ENCODE data around the gene LRMDA.

Gene LRMDA

DNA sequence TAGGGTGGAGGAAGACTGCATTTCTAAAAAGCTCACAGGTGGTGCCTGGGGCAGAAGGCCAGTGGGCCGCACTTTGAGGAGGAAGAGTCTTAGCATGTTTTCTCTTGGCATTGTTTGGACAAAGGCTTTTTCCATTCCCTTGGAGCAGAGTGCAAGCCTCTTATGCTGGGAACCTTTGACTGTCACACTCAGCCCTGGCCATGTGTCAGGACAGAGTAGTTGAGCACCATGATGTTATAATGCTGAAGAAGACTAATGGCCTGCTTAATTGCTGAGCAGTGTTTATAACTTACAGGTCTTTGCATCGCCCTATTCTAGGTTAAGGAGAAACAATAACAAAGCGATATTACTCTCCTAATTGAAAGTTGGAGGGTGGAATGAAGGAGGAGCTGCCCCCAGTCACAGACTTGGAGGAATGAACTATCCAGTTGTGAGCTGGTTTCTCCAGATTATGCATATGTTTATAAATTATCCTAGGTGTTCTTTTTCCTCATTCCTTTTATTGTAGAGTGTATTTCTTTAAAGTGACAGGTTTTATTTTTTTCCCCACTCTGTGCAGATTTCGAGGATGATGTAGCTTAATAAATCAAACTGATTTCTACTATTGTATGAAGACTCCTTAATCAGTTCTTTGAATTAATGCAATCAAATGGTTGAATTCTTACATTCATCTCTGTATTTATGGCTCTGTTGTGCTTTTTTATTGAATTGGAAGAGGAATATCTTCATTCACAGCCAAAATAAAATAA is 767.0 kb downstream of the LRMDA start:
- Mint-ChIP-seq H3K4me1 (peaks cover 45% of the 10 kb centered on the region), H3K36me3 (ENCODE audit: low read depth) (no peaks in the 10 kb centered on the region), H3K27me3 (ENCODE audit: low read depth) (no peaks in the 10 kb centered on the region), H3K27ac (peak overlapping the region; percentile 82 to 98 (median 91)), H3K4me3 (no peak overlapping the region), H3K9me3 (no peaks in the 10 kb centered on the region)
- TF ChIP-seq, protein P1, sequence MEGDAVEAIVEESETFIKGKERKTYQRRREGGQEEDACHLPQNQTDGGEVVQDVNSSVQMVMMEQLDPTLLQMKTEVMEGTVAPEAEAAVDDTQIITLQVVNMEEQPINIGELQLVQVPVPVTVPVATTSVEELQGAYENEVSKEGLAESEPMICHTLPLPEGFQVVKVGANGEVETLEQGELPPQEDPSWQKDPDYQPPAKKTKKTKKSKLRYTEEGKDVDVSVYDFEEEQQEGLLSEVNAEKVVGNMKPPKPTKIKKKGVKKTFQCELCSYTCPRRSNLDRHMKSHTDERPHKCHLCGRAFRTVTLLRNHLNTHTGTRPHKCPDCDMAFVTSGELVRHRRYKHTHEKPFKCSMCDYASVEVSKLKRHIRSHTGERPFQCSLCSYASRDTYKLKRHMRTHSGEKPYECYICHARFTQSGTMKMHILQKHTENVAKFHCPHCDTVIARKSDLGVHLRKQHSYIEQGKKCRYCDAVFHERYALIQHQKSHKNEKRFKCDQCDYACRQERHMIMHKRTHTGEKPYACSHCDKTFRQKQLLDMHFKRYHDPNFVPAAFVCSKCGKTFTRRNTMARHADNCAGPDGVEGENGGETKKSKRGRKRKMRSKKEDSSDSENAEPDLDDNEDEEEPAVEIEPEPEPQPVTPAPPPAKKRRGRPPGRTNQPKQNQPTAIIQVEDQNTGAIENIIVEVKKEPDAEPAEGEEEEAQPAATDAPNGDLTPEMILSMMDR (IDR thresholded peaks at IDR 0.05; ENCODE audit: unreplicated experiment in 3 of 3) = no peak

DNA sequence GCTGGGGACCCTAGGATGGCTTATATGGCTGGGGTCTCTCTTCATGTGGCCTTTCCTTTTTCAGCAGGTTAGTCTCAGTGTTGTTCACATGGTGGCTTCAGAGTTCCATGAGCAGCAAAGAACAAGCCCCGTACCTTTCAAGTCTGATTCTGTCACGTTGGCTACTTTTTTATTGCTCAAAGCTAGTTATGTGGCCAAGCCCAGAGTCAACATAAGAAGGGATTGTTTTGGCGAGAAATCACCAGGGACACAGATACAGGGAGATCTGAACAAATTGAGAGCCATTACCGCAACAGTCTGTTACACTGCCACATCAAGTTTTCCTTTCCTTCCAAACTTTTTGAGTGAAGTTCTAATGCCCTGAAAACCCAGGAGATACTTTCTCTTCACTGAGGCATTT is 770.5 kb downstream of the LRMDA start:
- H3K4me3 Mint-ChIP-seq = no peak overlapping the region
- no peaks in the 10 kb centered on the region for H3K36me3 Mint-ChIP-seq (ENCODE audit: low read depth)
- peaks cover 15% of the 10 kb centered on the region for H3K4me1 Mint-ChIP-seq
- peaks cover 8% of the 10 kb centered on the region for H3K27me3 Mint-ChIP-seq (ENCODE audit: low read depth)
- no peaks in the 10 kb centered on the region for H3K9me3 Mint-ChIP-seq
- peak overlapping the region; percentile 35 to 79 (median 45) for H3K27ac Mint-ChIP-seq
- TF ChIP-seq, protein P1 (IDR thresholded peaks at IDR 0.05; ENCODE audit: unreplicated experiment in 3 of 3) = no peak

DNA sequence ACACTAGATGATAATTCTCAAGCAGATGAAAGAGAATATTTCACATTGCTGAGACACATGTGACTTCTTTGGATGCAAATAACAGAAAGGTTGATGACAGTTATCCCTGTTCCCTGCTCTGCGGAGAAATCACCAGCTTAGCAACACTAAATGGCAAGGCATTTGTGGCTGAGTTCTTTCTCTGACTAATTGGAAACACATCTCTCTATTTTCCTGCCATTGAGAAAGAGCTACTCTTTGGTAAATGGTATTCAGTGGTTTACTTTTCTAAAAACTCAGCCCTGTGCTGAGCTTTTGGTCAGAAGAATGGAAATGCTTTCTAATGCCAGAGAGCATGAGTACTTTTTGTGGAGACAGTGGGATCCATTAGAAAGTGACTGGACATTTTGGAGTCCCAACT is 771.4 kb downstream of the LRMDA start:
- peaks cover 15% of the 10 kb centered on the region for H3K4me1 Mint-ChIP-seq
- H3K9me3 Mint-ChIP-seq = no peaks in the 10 kb centered on the region
- no peak overlapping the region for H3K4me3 Mint-ChIP-seq
- peaks cover 12% of the 10 kb centered on the region for H3K27me3 Mint-ChIP-seq (ENCODE audit: low read depth)
- peak overlapping the region in 2 of 3 experiments; percentile 35 to 79 for H3K27ac Mint-ChIP-seq
- TF ChIP-seq, protein P1 (IDR thresholded peaks at IDR 0.05; ENCODE audit: unreplicated experiment in 3 of 3) = no peak
- H3K36me3 Mint-ChIP-seq (ENCODE audit: low read depth) = no peaks in the 10 kb centered on the region

GRCh38 chr10:76205361-76205760 is 773.9 kb downstream of the LRMDA start:
- peaks cover 17% of the 10 kb centered on the region for H3K4me1 Mint-ChIP-seq
- no peaks in the 10 kb centered on the region for H3K36me3 Mint-ChIP-seq (ENCODE audit: low read depth)
- peaks cover 12% of the 10 kb centered on the region for H3K27me3 Mint-ChIP-seq (ENCODE audit: low read depth)
- TF ChIP-seq, protein P1 (IDR thresholded peaks at IDR 0.05; ENCODE audit: unreplicated experiment in 3 of 3) = no peak
- no peak overlapping the region for H3K4me3 Mint-ChIP-seq
- H3K9me3 Mint-ChIP-seq = no peaks in the 10 kb centered on the region
- no peak overlapping the region for H3K27ac Mint-ChIP-seq

DNA sequence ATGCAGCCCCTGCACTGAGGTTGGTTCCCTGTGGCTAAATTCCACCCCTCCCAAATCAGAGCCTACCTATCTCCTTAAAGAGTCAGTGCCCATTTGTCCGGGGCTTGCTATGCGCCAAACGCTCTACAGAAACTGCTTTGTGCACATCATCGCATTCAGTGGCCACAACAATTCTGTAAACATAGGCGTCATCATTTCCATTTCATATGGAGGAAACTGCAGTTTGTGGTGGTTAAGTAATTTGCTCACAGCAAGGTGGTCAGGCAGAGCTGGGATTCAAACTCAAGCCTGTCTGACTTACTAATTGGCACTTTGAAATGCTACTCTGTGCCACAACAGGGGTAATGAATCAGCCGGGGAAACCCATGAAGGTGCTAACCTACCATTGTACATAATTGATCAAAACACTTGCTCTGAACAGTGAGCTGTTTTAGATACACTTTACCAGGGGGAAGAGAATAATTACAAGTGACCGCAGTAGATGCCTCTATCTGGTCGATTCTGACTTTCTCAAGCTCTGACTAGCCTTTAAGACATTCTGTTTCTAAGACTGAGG is 775.5 kb downstream of the LRMDA start:
- TF ChIP-seq, protein P1 (IDR thresholded peaks at IDR 0.05; ENCODE audit: unreplicated experiment in 3 of 3) = no peak
- H3K4me1 Mint-ChIP-seq = peaks cover 23% of the 10 kb centered on the region
- peaks cover 15% of the 10 kb centered on the region for H3K27me3 Mint-ChIP-seq (ENCODE audit: low read depth)
- H3K36me3 Mint-ChIP-seq (ENCODE audit: low read depth) = no peaks in the 10 kb centered on the region
- H3K9me3 Mint-ChIP-seq = no peaks in the 10 kb centered on the region
- H3K27ac Mint-ChIP-seq = peak overlapping the region in 1 of 3 experiments; percentile 70
- no peak overlapping the region for H3K4me3 Mint-ChIP-seq

DNA sequence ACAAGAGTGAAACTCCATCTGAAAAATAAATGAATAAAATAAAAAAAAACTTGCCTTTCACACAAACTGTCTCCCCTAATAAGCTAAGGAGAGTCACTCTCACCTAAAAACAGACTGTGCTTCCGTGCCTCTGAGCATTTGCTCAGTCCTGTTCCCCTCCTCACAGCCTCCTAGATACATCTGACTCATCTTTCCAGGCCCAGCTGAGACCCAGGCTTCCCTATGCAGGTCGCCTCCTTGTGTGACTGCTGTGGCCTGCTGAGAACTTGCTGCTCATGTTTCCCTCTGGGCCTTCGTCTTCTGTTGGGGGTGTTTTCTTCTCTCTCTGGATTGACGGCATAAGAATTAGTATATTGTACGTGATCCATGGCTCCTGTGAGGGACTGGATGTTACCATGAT is 777.7 kb downstream of the LRMDA start:
- peaks cover 29% of the 10 kb centered on the region for H3K4me1 Mint-ChIP-seq
- TF ChIP-seq, protein P1 (IDR thresholded peaks at IDR 0.05; ENCODE audit: unreplicated experiment in 3 of 3) = no peak
- peak overlapping the region in 2 of 3 experiments; percentile 12 to 37 for H3K27ac Mint-ChIP-seq
- H3K27me3 Mint-ChIP-seq (ENCODE audit: low read depth) = peaks cover 15% of the 10 kb centered on the region
- H3K36me3 Mint-ChIP-seq (ENCODE audit: low read depth) = no peaks in the 10 kb centered on the region
- H3K9me3 Mint-ChIP-seq = no peaks in the 10 kb centered on the region
- H3K4me3 Mint-ChIP-seq = no peak overlapping the region
